Endometrium (tissue), 2 donors: ENCODE data around the gene OGDH.

Experiments used
- FAIRE-seq: peaks from 2 replicates; lab custom pipeline; 2012; peaks lifted over from hg19 to GRCh38; lab: Jason Lieb, UNC
- donor health status: control.
- donor health status: control.

OGDH gene

DNA sequence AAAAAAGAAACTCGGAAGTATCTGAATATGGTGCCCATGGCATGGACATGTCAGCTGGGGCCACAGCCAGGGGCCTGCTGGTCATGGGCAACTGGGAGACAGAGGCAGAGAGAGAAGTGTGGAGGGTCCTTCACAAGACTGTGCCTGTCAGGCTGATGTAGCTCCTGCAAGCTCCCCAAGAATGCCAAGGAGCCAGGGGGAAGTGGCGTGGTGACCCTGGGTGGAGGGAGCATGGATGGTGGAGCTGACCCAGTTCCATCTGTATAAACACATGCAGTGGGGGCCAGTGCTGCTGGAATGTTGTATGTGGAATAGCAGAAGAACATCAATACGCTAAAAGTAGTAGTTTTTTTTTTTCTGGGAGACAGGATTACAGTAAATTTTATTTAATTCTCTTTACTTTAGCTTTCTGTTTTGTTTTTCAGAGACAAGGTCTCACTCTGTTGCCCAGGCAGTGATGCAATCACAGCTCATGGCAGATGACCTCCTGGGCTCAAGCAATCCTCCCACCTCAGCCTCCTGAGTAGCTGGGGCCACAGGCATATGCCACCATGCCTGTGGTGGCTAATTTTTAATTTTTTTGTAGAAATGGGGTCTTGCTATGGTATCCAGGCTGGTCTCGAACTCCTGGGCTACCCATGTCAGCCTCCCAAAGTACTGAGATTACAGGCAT, 131.8 kb downstream of the OGDH start:
- no peak for FAIRE-seq

DNA sequence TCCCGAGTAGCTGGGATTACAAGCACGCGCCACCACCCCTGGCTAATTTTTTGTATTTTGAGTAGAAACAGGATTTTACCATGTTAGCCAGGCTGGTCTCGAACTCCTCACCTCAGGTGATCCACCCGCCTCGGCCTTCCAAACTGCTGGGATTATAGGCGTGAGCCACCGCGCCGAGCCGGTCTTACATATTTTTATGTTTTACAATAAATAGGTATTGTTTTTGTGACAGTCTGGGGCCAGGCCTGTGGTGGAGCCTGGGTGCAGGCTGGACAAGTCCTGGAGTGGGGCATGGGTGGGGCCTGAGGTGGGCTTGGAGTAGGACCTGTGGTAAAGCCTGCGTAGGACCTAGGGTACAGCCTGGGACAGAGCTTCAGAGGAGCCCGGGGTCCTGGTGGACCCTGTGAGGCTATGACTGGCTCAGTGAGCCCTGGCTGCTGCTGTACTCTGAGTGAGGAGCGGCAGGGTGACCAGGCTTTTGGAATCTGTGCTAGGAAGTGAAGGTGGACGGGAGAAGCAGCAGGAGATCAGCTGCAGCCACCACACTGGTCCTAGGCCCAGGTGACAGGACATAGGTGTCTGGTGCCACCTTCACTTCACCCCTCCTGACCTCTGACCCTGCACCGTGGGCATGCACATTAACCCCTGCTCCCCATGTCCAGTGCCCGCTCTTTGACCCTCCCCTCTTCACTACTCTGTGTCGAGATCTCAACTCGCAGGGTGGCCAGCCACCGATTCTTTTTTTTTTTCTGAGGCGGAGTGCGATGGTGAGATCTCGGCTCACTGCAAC, 132.6 kb downstream of the OGDH start:
- FAIRE-seq, result no peak

DNA sequence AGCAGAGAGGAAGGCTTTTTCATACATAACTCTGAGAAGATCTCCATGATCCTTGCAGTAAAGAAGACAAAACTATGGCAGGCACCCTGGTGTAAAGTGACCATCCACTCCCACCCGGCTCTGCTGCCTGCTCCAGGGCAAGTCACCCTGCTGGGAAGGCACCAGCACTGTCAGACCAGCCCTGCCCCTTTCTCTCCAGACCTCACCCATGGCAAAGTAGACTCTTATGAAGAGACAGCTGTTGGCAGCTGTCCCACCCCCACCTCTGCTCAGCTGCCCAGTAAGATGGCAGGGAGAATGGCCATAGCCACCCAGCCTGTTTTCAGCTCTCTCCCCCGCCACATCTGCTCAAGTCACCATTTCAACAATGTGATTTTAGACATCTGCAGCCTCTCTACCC, 133.6 kb downstream of the OGDH start:
- no peak for FAIRE-seq

DNA sequence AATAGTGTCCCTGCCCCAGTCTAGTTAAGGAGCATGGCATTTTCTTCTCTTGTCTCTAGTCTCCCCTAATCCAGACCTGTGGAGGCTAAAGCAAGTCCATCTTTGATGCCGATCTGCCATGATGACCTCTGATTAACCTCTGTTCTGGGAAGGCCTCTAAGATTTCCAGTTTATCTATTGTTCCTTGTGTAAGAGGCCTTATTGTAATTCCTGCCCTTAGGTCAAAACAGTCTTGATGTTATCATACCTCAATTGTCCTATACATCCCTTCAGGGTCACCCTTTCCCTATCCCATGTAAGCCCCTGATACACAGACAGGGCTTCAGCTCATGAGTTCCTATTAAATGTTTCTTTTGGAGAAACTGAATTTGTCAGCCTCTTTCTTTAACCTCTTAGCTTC, 137.3 kb downstream of the OGDH start:
- FAIRE-seq, result no peak

DNA sequence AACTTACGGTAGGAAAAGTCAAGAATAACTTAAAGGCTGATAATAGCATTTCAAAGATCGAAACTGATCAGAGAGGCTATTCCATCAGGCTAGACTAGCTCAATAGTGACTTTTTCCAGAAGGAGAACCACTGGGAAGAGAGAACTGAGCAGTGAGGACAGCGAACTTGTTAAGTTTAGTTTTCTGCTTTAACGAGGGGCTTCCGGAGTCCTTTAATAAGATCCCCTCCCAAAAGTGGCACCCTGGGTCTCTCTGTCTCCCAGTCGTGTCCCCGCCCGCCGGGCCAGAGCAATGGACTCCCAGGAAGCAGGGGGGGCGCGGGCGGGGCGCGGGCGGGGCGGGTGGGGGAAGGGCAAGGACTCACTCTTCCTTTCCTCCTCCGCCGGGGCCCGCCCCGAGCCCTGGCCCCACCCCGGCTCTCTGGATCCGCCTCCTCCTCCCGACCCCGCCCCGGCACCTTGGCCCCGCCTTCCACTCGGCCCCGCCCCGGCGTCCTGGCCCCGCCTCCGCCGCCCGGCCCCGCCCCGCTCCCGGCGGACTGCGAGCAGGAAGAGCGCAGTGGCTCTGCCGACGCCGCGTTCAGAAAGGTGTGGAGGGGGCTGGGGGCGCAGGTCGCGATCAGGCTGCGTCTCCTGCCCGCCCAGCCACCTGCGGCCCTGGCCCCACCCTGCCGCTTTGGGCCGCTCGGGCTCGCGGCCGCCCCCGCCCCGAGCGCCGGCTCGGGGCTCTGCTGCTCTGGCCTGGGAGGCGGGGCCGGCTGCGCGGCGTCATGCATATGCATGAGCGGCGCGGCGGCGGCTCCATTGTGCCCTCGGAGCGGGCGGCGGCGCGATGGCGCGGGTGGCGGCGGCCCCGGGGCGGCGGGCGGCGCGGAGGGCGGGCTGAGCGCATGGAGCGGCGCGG, 141.9 kb downstream of the OGDH start, which contains the start of gene ZMIZ2:
TSS of gene ZMIZ2 (plus strand) at position 803 of the 903 bp plus-strand sequence. CDS start 7,403 bp downstream, outside the sequence.
- FAIRE-seq, result no peak

DNA sequence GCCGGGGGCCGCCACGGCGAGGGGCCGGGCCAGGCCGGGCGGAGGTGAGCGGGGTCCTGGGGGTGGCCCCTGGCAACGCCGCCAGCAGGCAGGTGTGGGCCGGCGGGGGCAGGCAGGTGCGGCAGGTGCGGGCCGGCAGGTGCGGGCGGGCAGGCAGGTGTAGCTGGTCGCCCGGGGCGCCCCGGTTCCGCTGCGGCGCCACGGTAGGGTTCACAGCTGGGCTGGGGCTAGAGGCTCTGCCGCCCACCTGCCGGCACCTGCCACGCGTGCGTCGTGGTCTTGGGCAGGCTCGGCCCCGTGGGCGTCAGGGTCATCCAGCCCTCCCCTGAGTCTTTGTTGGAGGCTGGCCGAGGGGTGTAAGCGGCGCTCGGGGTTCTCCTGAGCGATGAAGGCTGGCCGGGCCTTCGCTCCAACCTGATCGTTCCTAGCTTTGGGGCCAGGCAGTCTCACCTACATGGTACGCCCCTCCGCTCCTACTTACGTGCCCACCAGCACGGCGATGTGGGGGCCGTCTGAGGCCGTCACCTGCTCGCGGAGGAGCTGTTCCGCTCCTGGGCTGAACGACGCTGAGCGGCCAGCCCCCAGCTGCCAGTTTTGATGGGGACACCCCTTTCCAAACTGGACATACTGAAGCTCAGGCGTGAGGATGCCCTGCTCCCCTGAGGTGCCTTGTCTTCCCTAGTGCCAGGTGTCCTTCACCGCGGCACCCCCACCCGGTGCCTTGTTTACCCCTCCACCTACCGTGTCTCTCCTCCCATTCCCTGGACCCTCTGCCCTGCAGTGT, 142.7 kb downstream of the OGDH start:
- FAIRE-seq, result no peak

DNA sequence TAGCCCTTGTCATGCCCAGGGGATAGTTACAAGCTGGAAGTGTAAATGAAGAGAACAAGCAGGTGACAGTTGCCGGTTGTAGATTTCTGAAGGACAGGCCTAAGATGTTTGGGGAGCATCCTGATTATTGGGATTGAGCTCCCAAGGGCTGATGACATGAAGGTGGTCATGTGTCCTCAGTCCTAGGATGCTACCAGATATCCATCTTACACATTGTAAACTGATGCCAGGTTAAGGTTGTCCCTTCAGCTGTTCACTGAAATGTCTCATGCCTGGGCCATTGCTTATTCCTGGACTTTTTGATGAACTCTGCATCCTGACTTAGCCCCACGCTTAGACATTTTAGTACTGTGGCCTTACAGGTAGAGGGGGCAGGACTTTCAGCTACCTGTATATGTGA, 143.6 kb downstream of the OGDH start:
- no peak for FAIRE-seq

DNA sequence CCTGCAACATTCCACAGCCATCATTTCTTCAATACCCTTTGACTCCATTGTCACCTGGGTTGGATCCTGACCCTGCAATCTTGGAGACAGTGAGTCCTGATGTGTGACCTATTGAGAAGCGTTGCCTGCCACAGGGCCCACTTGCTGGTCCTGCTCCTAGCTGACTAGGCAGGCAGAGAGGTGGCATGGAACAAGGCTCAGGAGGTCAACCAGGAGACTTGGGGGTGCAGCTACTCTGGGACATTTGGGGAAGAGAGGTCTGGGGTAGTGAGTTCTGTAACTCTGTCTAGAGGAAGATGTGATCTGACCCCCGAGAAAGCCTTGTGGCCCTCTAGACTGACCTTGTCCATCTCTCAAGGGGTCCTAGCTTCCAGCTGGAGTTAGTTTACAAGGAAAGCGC, 144.0 kb downstream of the OGDH start:
- FAIRE-seq, result no peak

DNA sequence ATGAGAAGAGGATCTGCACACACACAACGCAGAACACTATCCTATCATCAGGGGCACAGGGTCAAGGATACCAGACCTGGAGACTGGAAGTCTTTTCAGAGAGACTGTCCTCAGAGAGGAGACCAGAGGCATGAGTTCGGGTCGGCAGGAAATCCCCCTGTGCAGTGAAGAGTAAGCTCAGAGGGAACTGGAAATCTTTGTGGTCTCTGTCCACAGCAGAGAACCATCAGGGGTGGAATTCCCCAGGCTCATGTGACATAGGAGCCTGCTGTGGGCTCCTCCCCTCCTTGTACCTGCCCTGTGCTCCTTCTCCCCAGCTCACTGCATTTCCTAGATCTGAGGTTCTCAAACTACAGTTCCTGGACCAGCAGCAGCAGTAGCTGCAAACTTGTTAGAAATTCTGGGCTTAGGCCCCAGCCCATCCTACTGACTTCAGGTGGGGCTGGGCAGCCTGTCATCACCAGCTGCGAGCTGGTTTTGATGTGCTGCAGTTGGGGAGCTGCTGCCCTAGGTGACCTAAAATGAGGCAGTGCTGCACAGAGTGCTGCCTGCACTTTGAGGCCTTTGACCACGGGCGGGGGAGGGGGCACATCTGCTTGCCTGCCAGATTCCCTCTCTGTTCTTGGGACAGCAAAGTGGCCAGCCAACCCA, 144.6 kb downstream of the OGDH start:
- FAIRE-seq, result no peak

DNA sequence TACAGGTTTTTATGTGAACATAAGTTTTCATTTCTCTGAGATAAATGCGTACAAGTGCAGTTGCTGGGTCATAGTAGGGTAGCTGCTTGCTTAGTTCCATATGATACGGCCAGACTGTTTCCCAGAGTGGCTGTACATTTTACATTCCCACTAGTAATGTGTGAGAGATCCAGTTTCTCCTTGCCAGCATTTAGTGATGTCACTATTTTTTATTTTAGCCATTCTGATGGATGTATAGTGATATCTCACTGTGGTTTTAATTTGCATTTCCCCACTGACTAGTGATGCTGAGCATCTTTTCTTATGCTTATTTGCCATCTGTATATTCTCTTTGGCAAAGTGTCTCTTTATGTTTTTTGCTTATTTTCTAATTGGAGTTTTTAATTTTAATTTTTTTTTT, 146.4 kb downstream of the OGDH start:
- no peak for FAIRE-seq

DNA sequence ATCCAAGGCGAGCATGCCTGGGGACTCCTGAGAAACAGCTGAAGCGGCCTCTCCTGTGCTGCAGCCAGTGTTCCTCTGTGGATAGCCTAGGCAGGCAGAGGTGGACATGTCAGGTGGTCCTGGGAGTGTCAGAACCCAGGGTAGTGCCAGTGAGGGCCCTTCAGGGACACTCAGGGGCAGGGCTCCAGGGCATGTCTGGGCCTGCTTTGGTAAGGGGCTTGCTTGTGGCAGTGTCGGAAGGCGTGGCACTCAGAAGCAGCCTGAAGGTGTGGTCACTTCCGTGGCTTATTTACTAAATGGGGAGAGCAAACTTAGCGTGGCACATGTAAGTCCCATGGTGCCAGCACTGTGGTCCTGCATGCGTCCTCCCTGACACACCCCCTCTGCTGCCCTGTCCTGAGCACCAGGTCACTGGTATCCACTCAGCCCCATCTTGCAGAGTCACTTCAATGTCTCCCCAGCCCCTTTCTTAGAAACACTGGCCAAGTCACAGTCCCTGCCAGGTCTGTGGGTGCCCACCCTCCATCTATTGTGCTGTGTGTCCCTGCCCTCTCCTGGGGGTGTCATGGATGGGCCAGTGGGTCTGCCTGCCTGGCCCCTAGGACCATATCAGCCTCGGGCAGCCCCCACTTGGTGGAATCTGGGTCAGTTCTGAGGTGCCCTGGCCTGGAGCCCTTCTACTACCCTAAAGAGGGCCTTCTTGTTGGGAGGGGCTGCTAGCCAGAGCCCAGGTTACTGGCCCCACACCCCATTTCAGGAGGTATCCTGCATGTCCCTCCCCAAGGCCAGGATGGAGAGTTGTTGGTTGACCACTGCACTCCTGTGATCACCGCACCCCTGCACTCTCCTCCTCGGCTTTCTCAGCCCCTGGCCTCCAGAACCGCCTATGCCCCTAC, 148.6 kb downstream of the OGDH start:
- FAIRE-seq, result no peak

DNA sequence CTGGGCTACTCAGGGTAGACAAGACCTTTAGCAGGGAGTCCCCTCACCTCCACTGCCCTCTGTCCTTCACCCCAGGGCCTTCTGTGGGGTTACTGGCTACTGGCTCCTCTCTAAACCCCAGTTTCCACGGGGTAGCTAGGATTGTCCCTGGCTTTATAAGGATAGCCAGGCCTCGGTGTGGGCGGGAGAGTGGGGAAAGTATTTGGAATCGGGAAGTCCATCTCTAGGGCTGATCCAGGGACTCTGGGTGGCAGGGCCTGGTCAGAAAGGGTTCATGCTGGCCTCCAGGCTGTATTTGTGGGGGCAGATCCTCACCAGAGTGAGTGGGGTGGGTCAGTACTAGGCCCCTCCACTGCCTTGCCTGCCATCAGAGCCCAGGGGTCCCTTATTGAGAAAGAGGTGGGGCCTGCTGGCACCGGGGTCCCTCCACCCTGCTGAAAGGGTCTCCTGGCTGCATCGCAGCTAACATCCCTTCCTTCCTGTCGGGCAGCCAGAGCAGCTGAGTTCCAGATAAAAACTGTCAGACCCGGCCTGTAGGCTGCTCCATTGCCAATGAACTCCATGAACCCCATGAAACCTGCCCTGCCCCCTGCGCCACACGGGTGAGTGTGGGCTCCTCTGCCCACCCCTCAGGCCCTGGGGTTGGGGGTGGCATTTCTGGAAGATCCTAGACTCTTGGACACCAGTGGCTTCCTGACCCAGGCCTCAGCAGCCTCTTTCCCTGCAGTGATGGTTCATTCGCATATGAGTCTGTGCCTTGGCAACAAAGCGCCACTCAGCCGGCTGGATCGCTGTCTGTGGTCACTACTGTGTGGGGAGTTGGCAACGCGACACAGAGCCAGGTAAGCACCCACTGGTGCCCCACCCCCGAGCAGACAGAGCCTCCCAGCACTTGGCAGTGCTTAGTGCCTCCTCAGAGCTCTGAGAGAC, 149.5 kb downstream of the OGDH start:
- no peak for FAIRE-seq

DNA sequence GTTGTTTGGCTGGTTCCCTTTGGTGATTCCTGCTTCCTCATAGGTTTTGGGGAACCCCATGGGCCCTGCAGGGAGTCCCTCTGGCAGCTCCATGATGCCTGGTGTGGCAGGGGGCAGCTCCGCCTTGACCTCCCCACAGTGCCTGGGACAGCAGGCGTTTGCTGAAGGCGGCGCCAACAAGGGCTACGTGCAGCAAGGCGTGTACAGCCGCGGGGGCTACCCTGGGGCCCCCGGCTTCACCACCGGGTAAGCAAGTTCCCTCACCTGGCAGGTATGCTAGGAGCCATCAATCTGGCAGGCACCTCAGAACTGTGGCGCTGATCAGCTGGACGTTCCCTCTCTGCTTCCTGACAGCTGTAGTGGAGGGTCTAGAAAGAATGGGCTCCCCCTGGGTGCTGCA, 150.5 kb downstream of the OGDH start:
- FAIRE-seq, result no peak

DNA sequence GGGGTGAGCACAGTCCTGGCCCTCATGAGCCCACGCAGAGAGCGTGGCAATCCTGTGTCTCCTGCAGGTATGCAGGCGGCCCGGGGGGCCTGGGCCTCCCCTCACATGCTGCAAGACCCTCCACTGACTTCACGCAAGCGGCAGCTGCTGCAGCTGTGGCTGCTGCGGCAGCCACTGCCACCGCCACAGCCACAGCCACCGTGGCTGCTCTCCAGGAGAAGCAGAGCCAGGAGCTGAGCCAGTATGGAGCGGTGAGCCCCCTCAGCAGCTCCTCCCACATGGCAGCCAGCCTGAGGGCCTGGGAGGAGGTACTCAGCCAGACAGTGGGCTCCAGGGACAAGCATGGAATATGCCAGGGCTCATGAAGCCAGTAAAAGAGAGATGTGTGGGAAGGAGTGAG, 150.9 kb downstream of the OGDH start:
- FAIRE-seq, result no peak

DNA sequence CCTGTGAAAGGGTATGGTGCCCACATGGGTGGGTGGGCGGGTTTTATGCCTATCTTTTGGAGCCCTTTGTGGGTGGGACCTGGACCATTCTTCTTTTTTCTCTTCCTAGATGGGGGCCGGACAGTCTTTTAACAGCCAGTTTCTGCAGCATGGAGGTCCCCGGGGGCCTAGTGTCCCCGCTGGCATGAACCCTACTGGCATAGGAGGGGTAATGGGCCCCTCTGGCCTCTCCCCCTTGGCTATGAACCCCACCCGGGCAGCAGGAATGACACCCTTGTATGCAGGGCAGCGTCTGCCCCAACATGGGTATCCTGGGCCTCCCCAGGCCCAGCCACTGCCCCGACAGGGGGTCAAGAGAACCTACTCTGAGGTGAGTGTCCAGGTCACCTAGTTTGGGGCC, 151.3 kb downstream of the OGDH start:
- FAIRE-seq, result no peak
